Neutrophil (primary cell): ENCODE results near the gene GPR31.

Experiments used
- H3K27ac ChIP-seq: fragments of 200-600 bp; sonication (generic); 2 replicates; pipeline ENCODE4 v1.5.1; 2016; ENCODE audit warnings: mild to moderate bottlenecking, moderate library complexity
- H3K27me3 ChIP-seq: fragments of 200-600 bp; sonication (generic); 2 replicates; pipeline ENCODE4 v1.6.0; 2016; ENCODE audit warnings: mild to moderate bottlenecking
- H3K36me3 ChIP-seq: fragments of 200-600 bp; sonication (generic); 2 replicates; pipeline ENCODE4 v1.5.1; 2017
- H3K4me1 ChIP-seq, 2 experiments: fragments of 200-600 bp in 1 of 2; sonication (generic) in 1 of 2; 1 replicate in 1 of 2; 2 replicates in 1 of 2; pipeline versions ENCODE4 v1.5.1 to v1.6.1; 2013 to 2016; ENCODE audit warnings: low read depth in 1 of 2, low read length in 1 of 2, mild to moderate bottlenecking in 1 of 2, moderate library complexity in 1 of 2; ENCODE audit not compliant: control insufficient read depth in 1 of 2, insufficient read depth in 1 of 2
- H3K4me3 ChIP-seq, 2 experiments: fragments of 200-600 bp in 1 of 2; sonication (generic) in 1 of 2; 1 replicate in 1 of 2; 2 replicates in 1 of 2; pipeline ENCODE4 v1.5.1; 2013 to 2016; ENCODE audit warnings: low read depth in 1 of 2, low read length in 1 of 2, mild to moderate bottlenecking in 1 of 2, moderate library complexity in 1 of 2
- H3K9me3 ChIP-seq: fragments of 200-600 bp; sonication (generic); 2 replicates; pipeline ENCODE4 v1.5.1; 2016
- TF ChIP-seq, protein P1 (sequence below): fragments of 200-600 bp; sonication (generic); IDR thresholded peaks from 2 replicates; pipeline ENCODE4 v1.5.1; 2016; ENCODE audit warnings: antibody characterized with exemption

The GPR31 gene

GRCh38 chr6:167165858-167166471 lies 8.2 kb upstream of the GPR31 start:
- TF ChIP-seq, protein P1, sequence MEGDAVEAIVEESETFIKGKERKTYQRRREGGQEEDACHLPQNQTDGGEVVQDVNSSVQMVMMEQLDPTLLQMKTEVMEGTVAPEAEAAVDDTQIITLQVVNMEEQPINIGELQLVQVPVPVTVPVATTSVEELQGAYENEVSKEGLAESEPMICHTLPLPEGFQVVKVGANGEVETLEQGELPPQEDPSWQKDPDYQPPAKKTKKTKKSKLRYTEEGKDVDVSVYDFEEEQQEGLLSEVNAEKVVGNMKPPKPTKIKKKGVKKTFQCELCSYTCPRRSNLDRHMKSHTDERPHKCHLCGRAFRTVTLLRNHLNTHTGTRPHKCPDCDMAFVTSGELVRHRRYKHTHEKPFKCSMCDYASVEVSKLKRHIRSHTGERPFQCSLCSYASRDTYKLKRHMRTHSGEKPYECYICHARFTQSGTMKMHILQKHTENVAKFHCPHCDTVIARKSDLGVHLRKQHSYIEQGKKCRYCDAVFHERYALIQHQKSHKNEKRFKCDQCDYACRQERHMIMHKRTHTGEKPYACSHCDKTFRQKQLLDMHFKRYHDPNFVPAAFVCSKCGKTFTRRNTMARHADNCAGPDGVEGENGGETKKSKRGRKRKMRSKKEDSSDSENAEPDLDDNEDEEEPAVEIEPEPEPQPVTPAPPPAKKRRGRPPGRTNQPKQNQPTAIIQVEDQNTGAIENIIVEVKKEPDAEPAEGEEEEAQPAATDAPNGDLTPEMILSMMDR = no peak

DNA sequence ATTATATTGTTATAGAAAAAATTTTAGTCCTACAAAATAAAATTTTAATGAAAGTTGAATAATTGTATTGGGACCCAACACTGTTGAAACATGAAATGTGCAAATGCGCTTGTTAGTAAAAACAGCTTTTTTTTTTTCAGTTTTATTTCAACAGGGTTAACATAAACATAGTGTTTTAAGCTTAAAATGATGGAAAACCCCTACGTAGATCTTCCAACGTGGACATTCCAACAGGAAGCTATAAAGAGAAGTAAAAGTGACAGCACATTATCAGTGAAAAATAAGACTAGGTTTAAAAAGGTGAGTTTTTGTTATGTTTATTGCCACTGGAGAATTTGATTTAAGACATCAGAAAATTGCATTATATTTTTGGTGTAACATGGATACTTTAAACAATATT lies 6.5 kb upstream of the GPR31 start:
- TF ChIP-seq, protein P1 = no peak
- H3K9me3 ChIP-seq = no peaks in the 10 kb centered on the region
- H3K27ac ChIP-seq = no peak overlapping the region
- H3K4me1 ChIP-seq = no peaks in the 10 kb centered on the region
- no peak overlapping the region for H3K4me3 ChIP-seq
- no peaks in the 10 kb centered on the region for H3K36me3 ChIP-seq
- H3K27me3 ChIP-seq = no peaks in the 10 kb centered on the region

More at GRCh38 chr6:167165858-167166471, 8.2 kb upstream of the GPR31 start:
- Histone ChIP-seq H3K4me3 (no peak overlapping the region), H3K27me3 (no peaks in the 10 kb centered on the region), H3K27ac (no peak overlapping the region), H3K36me3 (no peaks in the 10 kb centered on the region), H3K4me1 (no peaks in the 10 kb centered on the region), H3K9me3 (no peaks in the 10 kb centered on the region)

GRCh38 chr6:167163476-167164011 lies 5.8 kb upstream of the GPR31 start:
- Histone ChIP-seq H3K9me3 (no peaks in the 10 kb centered on the region), H3K36me3 (no peaks in the 10 kb centered on the region), H3K4me3 (no peak overlapping the region), H3K27me3 (no peaks in the 10 kb centered on the region), H3K4me1 (no peaks in the 10 kb centered on the region), H3K27ac (no peak overlapping the region)
- TF ChIP-seq, protein P1 = no peak

DNA sequence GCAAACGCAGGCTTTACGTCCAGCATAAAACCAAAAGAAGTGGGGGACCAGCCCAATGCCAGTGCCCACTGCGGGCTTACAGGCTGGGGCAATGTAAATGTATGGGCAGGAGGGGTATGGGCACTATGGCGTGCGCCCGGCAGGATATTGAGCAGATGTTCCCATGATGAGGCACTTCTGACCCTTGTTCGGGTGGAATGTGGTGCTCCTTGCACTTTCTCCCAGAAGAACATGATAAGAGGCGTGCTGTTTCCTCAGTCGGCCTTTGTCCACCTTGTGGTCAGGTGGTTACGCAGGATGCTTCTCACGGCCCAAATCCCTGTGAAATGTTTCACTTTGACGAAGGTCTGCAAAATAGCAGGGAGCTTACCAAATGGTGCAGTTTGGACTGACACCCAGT lies 4.8 kb upstream of the GPR31 start:
- TF ChIP-seq, protein P1 = no peak
- no peaks in the 10 kb centered on the region for H3K36me3 ChIP-seq
- no peaks in the 10 kb centered on the region for H3K4me1 ChIP-seq
- H3K4me3 ChIP-seq = no peak overlapping the region
- no peaks in the 10 kb centered on the region for H3K9me3 ChIP-seq
- H3K27me3 ChIP-seq = no peaks in the 10 kb centered on the region
- no peak overlapping the region for H3K27ac ChIP-seq

DNA sequence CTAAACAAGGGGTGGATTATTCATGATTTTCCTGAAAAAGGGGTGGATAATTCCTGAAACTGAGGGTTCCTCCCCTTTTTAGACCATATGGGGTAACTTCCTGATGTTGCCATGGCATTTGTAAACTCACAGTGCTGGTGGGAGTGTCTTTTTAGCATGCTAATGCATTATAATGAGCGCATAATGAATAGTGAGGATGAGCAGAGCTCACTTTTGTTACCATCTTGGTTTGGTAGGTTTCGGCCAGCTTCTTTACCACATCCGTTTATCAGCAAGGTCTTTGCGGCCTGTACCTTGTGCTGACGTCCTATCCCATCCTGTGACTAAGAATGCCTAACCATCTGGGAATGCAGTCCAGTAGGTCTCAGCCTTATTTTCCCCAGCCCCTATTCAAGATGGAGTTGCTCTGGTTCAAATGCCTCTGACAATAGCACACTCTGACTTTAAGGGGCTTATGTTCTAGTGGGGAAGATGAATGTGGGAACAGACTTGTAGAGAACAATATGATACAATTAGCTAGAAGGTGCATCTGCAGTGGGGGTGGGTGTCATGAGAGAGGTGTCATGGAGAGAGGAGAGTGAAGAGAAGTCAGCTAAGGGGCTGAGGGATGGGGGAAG lies 4.2 kb upstream of the GPR31 start:
- Histone ChIP-seq H3K27me3 (no peaks in the 10 kb centered on the region), H3K27ac (no peak overlapping the region), H3K4me1 (no peaks in the 10 kb centered on the region), H3K36me3 (no peaks in the 10 kb centered on the region), H3K9me3 (no peaks in the 10 kb centered on the region), H3K4me3 (no peak overlapping the region)
- TF ChIP-seq, protein P1 = no peak
